HG03159 (cell line): Measurements from ENCODE around the gene RNU1-4.
"Not testable (repeated sequence)": the region's sequence is repeated elsewhere in the genome, so short reads cannot be mapped to it uniquely, and the experiment has no call there.

Experiments used
- ATAC-seq: cut with Tn5 transposase; IDR thresholded peaks from one replicate; pipeline ENCODE4 v1.9.1; 2021; ENCODE audit warnings: mild to moderate bottlenecking, moderate library complexity; ENCODE audit not compliant: unreplicated experiment

RNU1-4 gene

DNA sequence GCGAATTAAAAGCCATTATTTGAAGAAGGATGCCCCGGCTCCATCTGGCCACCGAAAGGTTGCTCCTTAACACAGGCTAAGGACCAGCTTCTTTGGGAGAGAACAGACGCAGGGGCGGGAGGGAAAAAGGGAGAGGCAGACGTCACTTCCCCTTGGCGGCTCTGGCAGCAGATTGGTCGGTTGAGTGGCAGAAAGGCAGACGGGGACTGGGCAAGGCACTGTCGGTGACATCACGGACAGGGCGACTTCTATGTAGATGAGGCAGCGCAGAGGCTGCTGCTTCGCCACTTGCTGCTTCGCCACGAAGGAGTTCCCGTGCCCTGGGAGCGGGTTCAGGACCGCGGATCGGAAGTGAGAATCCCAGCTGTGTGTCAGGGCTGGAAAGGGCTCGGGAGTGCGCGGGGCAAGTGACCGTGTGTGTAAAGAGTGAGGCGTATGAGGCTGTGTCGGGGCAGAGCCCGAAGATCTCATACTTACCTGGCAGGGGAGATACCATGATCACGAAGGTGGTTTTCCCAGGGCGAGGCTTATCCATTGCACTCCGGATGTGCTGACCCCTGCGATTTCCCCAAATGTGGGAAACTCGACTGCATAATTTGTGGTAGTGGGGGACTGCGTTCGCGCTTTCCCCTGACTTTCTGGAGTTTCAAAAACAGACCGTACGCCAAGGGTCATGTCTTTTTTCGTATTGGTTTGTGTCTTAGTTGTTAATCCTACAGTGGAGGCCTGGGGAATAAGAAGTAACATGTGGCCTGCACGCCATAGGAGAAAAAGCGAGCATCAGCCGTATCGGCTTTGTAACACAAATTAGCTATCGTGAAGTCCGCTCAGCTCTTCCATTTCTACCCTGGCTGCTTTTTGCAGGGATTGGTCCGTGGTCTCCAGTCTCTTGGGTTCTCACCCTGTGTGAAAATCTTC lies at the start of gene RNU1-4:
TSS of gene RNU1-4 (plus strand) at position 470 of the 918 bp plus-strand sequence.
- ATAC-seq, result peak; percentile 86

DNA sequence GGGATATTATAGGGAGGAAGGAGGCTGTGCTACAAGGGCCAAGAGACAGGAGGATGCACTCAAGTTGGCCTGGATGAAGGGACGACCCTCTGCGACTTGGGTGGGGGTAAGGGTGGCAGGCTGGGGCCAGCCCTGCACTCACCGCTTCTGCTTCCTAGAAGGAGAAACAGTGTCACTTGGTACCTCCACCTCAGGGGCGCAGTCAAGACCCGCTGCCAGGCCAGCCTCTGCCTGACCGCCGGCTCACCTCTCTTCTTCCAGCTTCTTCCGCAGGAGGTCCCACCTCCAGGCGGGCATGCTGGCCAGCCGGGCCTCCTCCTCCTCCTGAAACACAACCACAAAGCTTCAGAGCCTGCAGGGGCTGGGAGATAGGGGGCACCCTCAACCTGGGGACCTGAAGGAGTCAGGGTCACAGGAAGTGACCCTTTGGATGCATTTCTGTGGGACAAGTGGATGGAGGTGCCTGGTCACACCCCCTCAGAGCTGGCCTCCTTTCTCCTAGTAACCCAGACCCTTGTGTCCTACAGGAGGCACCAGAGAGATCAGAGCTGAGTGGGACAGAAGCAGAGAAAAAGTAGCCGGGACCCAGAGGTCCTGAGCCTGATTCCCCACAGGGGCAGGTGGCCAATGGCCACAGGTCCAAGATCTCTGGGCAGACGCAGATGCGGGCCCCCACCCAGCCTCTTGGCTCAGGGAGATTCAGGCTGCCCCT lies 49.2 kb upstream of the RNU1-4 start:
- not testable (repeated sequence) for ATAC-seq

DNA sequence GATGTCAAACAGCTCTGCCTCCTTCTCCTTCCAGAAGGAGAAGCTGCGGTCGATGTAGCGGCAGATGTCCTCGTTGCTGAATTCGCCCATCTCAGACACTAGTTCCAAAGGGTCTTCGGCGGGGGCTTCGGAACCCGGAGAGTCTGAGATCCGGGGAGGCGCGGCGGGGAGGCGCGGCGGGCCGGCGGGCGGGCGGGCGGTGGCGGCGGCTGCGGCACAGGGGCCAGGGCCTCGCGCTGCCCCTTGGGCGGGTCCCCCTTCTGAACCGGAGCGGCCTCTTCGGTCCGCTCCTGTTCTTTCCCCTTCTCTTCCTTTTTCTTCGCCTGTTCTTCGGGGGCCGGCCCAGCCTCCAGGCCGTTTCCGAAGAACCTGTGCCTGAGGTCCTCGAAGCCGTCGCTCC lies 48.0 kb upstream of the RNU1-4 start:
- not testable (repeated sequence) for ATAC-seq

- not testable (repeated sequence) for ATAC-seq
Observed at GRCh38 chr1:16692717-16693448, 47.4 kb upstream of the RNU1-4 start.

DNA sequence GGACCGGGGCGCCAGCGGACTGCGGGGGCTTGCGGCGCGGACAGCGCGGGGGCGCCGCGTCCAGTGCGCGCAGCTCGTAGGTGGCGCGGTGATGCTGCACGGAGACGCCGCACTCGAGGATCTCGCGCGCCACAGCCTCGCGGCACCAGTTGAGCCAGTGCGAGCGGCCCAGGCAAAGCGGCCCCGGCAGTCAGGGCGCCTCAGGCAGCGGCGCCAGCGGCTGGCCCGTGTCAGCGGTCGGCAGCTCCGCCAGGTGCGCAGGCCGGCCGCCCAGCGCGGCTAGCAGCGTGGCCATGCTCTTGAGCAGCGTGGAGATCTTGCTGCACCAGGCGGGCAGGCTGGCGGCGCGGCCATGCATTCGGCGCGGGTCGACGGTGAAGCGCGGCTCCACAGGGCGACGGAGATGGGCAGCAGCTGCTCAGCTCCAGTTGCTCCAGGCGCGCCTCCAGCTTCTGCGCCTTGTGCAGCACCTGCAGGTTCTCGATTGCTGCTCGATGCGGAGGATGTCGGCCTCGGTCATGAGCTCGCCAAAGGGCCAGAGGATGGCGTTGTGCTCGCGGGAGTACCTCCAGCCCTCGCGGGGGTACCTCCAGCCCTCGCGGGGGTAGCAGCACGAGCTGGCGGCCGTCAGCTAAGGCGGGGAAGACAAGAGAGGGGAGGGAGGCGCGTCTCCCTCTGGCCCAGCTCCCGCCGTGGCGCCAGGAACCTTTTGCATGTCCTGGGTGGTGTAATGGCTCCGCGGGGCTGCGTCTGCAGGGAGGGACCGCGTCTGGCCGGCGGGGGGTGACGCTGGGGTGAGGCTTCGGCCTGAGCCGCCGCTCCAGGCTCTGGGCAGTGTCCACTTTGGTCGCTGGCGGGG lies 46.6 kb upstream of the RNU1-4 start:
- not testable (repeated sequence) for ATAC-seq

DNA sequence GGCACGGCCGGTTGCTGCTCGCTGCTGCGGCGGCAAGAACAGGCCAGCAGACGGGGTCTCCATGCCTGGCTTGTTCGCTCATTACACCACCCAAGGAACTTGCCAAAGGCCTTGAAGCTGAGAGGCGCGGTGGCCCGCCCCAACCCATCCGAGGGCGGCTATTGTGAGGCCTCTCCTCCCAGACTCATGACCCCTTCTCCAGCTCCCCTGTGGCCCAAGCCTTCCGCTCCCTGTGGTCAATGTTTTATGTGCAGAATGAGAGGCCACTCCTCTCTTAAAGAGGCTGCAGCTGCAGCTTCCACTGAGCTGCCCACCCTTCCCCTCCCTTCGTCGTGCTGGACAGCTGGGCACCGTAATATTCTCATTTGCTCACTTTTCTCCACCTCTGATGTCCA lies 46.0 kb upstream of the RNU1-4 start:
- not testable (repeated sequence) for ATAC-seq

GRCh38 chr1:16696507-16697150 lies 43.7 kb upstream of the RNU1-4 start:
- ATAC-seq, result not testable (repeated sequence)

DNA sequence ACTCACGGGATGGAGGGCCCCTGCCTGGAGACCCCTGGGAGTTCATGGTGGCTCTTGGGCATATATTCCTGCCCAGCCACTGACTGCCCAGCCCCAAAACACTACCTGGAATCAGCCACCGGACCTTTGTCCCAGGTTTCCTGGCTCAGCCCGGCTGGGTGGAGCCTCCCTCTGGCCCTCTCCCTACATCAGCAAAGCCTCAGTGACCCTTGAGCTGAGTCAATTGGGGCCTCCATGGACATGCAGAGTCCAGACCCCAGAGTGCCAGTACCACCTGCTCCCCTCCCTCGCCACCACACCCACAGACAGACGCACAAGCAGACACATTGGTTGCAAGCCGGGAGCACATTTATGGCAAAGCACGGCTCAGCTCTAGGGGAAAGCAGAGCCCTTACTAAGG lies 43.2 kb upstream of the RNU1-4 start:
- ATAC-seq, result not testable (repeated sequence)

GRCh38 chr1:16699440-16699839 lies 40.9 kb upstream of the RNU1-4 start:
- not testable (repeated sequence) for ATAC-seq

DNA sequence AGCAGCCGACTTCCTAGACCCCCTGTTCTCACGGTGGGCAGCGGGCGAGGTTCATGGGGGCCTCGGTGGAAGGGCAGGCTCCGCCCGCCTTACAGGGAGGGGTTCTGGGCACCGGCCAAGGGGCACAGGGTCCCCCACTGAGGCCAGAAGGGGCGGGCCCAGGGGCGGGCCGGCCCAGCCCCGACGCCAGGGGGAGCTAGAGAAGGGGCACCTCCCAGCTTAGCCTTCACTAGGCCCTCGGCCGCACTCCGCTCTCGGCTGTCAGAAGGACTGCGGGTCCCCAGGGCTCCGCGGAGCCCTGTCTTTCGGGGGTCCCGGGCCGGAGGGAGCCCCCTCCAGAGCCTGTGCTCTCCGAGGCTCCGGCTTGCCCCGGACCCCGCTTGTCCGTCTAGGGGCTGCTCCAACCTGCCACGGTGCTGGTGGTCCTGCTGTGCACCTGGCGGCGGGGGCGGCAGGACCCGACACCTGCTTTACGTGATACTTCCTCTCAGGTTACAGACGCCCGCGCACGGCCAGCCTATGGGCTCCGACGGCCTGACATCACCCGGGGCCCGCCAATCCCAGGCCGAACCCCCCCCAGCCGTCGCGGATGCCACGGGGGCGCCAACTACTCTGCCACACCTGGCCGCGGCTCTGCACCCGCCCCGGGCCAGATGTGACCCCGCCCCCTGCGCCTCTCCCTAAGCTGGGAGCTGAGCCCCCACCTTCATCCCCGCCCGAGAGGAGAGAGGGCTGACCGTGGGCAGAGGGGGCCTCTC lies 40.0 kb upstream of the RNU1-4 start:
- ATAC-seq, result not testable (repeated sequence)

DNA sequence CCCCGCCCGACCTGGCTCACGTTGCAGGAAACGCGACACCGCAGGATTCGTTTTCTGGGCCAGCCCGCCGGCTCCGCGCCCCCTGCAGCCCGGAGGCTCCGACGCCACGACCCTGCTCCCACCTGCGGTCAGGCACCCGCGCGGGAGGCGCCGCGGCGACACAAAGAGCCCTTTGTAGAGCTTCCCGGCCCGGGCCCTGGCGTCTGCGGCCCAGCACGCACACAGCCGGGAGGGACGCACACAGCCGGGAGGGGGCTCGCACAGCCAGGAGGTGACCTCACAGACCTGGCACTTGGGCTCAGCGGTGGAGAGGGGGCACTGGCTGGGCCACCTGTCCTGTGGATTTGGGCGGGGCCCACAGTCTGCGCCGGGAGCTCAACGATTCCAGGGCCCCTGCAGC lies 39.1 kb upstream of the RNU1-4 start:
- not testable (repeated sequence) for ATAC-seq

GRCh38 chr1:16702280-16702679 lies 38.0 kb upstream of the RNU1-4 start:
- ATAC-seq, result not testable (repeated sequence)

GRCh38 chr1:16703141-16703540 lies 37.2 kb upstream of the RNU1-4 start:
- ATAC-seq, result not testable (repeated sequence)

DNA sequence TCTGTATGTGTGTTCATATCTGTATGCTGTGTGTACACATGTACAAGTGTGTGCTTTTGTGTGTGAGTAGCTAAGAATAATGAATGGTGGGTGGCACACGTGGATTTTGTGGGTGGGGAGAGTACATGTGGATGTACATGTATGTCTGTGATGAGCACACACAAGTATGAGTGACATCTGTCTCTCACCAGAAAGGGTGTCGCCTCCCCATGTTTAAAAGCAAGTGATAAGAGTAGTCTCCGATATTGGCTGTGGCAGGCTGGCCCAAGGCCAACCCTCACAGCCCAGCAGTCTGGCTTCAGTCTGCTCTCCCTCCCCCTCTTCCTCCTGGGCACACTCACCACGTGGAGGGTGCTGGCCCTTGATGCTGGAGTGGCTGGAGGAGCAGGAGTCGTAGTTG lies 36.7 kb upstream of the RNU1-4 start:
- ATAC-seq, result not testable (repeated sequence)

GRCh38 chr1:16704076-16704475 lies 36.2 kb upstream of the RNU1-4 start:
- not testable (repeated sequence) for ATAC-seq

DNA sequence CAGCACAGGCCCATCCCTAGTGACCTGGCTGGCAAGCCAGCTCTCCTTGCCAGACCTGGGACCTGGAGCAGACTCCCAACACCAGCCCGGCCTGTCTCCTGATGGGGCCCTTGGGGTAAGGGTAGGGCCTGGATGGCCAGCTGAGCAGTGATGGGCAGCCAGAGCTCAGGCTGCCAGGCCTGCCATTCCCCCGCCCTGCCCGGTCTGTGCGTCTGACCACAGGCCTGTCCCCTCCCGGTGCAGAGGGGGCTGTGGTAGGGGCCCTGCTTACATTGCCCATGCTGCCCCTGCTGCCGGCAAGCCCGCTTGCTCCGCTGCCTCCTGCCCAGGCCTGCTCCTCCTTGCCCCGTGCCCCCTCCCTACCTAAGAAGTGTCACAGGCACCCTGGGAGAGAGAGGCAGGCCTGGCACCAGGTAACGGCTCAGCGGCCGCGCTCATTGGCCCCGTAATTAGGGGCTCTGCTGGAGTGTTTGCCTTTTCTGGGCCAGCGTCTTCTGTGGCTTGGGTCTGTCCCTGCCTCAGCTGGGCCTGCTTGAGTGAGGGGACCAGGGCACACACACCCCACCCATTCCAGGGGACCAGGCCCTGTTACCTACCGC lies 35.7 kb upstream of the RNU1-4 start:
- not testable (repeated sequence) for ATAC-seq

DNA sequence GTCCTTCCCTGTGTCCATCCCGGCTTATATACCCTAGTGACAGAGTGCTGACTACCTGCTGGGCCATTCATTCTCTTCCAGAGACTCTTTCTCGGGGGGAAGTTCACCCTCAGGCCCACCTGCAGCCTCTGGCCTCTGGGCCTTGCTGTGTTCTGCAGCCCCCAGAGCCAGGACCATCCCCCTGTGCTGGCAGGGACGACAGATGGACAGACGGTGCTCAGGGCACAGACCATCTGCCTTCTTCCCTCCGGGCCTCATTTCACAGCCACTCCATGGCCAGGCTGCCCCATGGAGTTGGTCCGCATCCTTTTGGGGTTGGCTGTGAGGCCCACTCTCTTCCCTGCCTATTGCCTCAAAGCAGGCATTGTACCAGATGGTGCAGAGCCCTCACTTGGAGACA lies 34.0 kb upstream of the RNU1-4 start:
- ATAC-seq, result not testable (repeated sequence)
